ENCODE data around the gene GTF2F1. TPM values are rescaled to one million over a fixed set of nuclear protein-coding genes. Genes with fewer than 3 reads are reported as not detected.
"Not testable (repeated sequence)": the region's sequence is repeated elsewhere in the genome, so short reads cannot be mapped to it uniquely, and the experiment has no call there.

Gene GTF2F1
- total RNA-seq, 1 donor from 2014 or later = 71.9 TPM

DNA sequence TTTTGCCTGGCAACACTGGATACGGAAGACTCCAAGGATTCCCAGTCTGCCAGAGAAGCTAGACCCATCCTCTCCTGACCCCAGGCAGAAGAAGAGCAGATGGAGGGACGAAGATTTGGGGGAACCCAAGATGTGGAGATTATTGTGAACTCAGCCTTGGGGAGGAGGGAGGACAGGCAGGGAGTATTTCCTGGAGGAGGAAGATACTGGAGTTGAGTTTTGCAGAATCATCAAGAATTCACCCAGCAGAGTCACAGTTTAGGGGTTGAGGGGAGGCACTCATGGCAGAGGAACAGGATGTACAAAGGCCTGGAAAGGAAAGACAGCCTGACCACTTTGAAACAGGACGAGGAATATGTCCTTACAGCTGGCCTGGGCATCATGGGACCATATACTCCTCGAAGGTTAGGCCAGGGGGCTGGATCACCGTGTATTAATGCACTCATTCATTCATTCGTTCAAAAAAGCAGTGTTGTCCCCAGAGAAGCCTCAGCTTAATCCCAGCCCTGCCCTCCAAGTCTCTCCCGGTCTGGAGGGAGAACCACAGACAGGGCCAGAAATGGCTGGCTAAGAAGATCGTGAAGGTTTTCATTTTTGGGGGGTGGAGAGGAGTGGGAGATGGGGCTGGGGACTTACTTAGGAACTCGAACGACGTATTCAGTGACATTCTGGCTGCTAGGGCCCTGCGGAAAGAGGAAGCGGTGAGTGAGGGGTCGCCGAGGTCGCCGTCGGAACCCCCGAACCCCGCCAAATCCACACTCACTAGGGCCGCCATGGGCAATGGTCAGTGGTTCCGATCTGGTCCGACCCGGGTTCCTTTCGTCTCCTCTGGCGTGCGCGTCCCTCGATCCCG is 517 bp downstream of the GTF2F1 start:
- no peak for DNase-seq (ENCODE audit: extremely low read depth, low read depth, low spot score)

GRCh38 chr19:6387372-6387771 is 5.6 kb downstream of the GTF2F1 start:
- DNase-seq (ENCODE audit: extremely low read depth, low read depth, low spot score) = no peak

- DNase-seq (ENCODE audit: extremely low read depth, low read depth, low spot score) = no peak
Measured at GRCh38 chr19:6384381-6384780, 8.6 kb downstream of the GTF2F1 start.

GRCh38 chr19:6383188-6383587 is 9.8 kb downstream of the GTF2F1 start:
- no peak for DNase-seq (ENCODE audit: extremely low read depth, low read depth, low spot score)

DNA sequence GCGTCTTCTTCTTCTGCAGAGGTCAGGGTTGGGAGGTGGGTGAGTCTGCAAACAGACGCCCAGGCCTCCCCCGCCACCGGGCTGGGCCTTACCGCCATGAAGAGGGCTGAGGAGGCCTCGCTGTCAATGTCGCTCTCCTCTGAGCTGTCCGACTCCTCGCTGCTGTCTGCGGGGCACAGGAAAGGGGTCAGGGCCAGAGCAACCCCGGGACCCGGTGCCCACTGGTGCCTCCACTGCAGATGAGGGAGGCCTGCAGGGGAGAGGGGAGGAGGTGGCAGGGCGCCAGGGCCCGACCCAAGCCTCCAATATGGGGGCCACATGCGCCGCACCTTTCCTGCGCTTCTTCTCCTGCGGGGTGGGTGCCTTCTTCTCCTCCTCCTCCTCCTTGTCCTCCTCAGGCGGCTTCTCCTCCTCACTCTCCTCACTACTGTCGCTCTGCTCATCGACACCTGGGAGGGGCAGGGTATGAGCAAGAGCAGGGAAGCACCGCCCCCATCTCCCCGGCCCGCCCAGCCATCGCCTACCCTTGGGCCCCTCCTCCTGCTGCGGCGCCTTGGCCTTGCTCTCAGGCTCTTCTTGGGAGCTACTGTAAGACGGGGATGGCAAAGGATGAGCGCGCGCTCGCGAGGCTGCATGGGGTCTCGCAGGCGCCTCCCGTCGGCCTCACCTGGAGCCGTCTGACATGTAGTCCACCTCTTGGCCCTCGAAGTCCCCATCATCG is 11.8 kb downstream of the GTF2F1 start:
- no peak for DNase-seq (ENCODE audit: extremely low read depth, low read depth, low spot score)

DNA sequence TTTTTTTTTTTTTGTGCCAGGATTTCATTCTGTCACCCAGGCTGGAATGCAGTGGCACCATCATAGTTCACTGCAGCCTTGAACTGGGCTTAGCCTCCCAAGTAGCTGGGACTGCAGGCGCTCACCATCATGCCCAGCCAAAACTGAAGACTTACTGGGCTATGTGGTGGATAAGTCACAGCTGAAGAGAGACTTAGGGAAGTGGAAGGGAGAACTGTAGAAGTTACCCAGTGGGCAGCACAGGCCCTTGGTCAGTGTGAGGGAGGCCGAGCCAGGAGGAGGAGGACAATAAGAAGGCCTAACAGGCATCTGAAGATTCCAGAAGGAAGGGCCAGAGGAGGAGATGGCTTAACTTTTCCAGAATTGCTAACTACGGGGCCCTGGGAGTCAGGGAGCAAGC is 13.2 kb downstream of the GTF2F1 start:
- DNase-seq (ENCODE audit: extremely low read depth, low read depth, low spot score) = no peak

GRCh38 chr19:6378486-6378885 is 14.5 kb downstream of the GTF2F1 start:
- DNase-seq (ENCODE audit: extremely low read depth, low read depth, low spot score) = no peak

DNA sequence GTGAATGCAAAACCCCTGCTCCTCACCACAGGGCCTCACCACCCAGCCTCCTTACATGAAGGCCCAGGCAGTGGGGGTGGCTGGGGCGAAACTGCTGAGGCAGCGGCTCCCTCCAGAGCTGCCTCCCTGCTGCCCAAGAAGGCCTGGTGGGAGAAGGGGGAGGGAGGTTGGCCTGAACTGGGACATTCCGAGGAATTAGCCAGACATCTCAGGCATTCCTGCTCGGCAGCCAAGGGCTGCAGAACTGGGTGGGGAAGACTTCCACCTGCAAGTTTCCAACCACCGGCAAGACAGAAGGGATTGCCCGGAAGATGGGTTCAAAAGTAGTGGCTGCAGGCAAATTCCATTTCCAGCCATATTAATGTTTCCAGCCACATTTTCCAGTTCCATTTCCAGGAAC is 14.9 kb downstream of the GTF2F1 start:
- DNase-seq (ENCODE audit: extremely low read depth, low read depth, low spot score) = no peak

DNA sequence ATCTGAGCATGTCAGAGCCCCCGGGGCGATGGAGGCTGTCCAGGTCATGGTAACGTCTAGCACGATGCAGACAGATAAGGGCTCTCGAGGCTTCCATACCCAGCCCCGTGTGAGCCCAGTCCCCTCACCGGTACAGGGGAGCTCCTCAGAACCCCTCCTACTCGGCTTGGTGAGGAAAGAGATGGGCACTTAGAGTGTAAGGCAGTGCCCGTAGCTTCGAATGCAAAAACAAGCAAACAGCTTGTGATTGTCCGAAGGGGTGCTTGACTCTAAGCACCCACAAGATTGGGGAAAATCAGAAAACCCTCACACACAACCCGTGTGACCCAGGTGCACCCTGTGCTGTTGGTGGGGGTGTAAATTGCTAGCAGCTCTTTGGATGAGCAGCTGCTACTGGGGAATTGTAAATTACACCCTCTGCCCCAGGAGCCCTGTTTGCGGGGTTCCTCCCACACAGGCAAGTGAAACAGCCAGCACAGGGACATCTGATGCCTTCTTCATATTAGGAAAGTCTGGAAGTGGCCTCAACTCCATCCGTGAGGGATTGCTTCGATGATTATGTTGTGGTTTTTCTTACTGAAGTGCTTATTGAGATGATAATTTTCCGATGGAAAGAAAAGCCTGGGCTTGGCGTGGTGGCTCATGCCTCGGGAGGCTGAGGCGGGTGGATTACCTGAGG is 16.3 kb downstream of the GTF2F1 start:
- no peak for DNase-seq (ENCODE audit: extremely low read depth, low read depth, low spot score)

DNA sequence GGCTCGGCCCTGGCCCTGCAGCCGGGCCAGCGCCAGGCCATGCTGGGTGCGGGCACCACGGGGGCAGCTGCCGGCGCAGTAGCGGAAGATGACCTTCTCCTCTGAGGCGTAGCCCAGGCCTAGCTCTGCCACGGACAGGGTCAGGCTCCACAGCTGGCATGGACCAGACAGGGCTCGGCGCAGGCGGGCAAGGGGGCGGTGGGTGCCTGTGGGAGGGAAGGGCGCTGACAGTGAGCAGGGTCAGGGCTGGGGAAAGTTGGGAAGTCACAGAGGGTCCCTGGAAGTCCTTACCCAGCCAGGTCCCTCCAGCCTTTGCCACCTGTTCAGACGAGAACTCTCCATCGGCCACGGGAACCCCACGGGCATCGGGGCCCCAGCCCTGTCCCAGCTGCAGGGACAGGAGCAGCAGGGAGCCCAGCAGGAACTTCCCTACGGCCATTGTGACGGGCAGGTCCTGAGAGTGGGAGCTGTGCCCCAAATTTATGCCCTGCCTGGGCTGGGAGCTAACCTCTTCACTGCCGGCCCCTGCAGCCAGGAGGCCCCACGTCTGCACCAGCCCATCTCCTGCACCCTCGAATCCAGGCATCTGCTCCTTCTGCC is 17.5 kb downstream of the GTF2F1 start, which contains the start of gene PSPN:
Gene PSPN (minus strand): TSS at position 523 of the 600 bp plus-strand sequence. CDS start 84 bp downstream, at position 439.
- DNase-seq (ENCODE audit: extremely low read depth, low read depth, low spot score) = no peak

- DNase-seq (ENCODE audit: extremely low read depth, low read depth, low spot score) = no peak
Measured at GRCh38 chr19:6374711-6375410, 18.1 kb downstream of the GTF2F1 start.

- no peak for DNase-seq (ENCODE audit: extremely low read depth, low read depth, low spot score)
Measured at GRCh38 chr19:6374161-6374709, 18.7 kb downstream of the GTF2F1 start.

GRCh38 chr19:6373813-6374108 is 19.2 kb downstream of the GTF2F1 start:
- no peak for DNase-seq (ENCODE audit: extremely low read depth, low read depth, low spot score)

GRCh38 chr19:6373096-6373812 is 19.7 kb downstream of the GTF2F1 start:
- DNase-seq (ENCODE audit: extremely low read depth, low read depth, low spot score) = no peak

- peak; percentile 98 for DNase-seq (ENCODE audit: extremely low read depth, low read depth, low spot score)
Measured at GRCh38 chr19:6372594-6373095, 20.3 kb downstream of the GTF2F1 start, which contains the start of gene ALKBH7. Gene ALKBH7, plus strand, starts transcription at chr19:6372794. Its CDS starts 27 bp downstream, at chr19:6372821.

DNA sequence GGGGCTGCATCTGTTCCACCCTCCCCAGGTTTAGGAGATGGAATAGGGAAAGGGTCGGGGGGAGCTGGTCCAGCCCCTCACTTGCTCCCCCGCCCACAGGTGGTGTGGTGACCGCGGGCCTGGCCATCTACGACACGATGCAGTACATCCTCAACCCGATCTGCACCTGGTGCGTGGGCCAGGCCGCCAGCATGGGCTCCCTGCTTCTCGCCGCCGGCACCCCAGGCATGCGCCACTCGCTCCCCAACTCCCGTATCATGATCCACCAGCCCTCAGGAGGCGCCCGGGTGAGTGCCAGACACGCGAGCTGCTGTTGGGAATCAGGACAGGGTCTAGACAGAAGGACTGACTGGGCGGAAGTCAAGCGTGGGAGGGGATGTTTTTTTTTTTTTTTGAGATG is 28.6 kb downstream of the GTF2F1 start:
- DNase-seq (ENCODE audit: extremely low read depth, low read depth, low spot score) = no peak

- DNase-seq (ENCODE audit: extremely low read depth, low read depth, low spot score) = no peak
Measured at GRCh38 chr19:6362351-6362801, 30.6 kb downstream of the GTF2F1 start.

DNA sequence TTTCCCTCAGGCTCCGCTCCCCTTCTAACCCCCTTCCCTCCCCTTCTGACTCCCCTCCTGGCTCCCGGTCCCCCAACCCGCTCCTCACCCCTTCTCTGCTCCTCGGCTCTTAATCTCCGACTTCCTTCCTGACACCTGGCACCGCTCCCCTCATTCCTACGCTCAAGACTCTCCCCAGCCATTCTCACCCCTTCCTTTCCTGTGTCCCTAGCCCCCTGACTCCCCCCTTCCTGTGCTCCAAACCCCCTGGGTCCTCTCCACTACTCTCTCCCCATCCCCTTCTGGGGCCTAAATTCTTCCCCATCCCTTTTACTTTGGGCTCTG is 31.0 kb downstream of the GTF2F1 start:
- DNase-seq (ENCODE audit: extremely low read depth, low read depth, low spot score) = no peak

- DNase-seq (ENCODE audit: extremely low read depth, low read depth, low spot score) = not testable (repeated sequence)
Measured at GRCh38 chr19:6360857-6361216, 32.1 kb downstream of the GTF2F1 start.
